OCI-LY7 (cell line): ENCODE measurements around the gene INO80D. TPM values are rescaled to one million over a fixed set of nuclear protein-coding genes. Genes with fewer than 3 reads are reported as not detected.

Experiments
- BruUV-seq: library from RNA; stranded (reverse); fragments of 400-500 nt; replicated peaks from 2 replicates; lab custom pipeline; 2021; lab: Mats Ljungman, UMichigan
- CTCF ChIA-PET: fragments of 300-600 bp; sonication (Branson Sonifier 250); formaldehyde crosslinking; loops from one replicate; lab custom pipeline; 2022; ENCODE audit warnings: antibody characterized with exemption; ENCODE audit not compliant: unreplicated experiment; lab: Charles Lee
- POLR2A ChIA-PET: fragments of 300-600 bp; sonication (Branson Sonifier 250); formaldehyde crosslinking; loops from one replicate; lab custom pipeline; 2022; ENCODE audit warnings: antibody characterized with exemption; lab: Charles Lee
- DNase-seq: peaks from one replicate; pipeline ENCODE4 v3.0.0-alpha.2; 2015; ENCODE audit warnings: low spot score
- H2AFZ ChIP-seq: fragments of 200-600 bp; sonication (generic), shearing (Covaris generic); 2 replicates; pipeline ENCODE4 v1.6.1; 2014; ENCODE audit warnings: mild to moderate bottlenecking, antibody characterized with exemption, low read length, moderate library complexity
- H3K27ac ChIP-seq: fragments of 200-600 bp; sonication (generic); 2 replicates; pipeline ENCODE4 v1.5.1; 2014; ENCODE audit warnings: mixed run types, low read depth, mild to moderate bottlenecking, moderate library complexity, low read length, inconsistent platforms; ENCODE audit not compliant: poor library complexity, severe bottlenecking
- H3K36me3 ChIP-seq: fragments of 200-600 bp; sonication (generic); 2 replicates; pipeline ENCODE4 v1.6.1; 2014; ENCODE audit warnings: mild to moderate bottlenecking, antibody characterized with exemption, low read length, moderate library complexity, mixed read lengths; ENCODE audit not compliant: insufficient read depth
- H3K4me1 ChIP-seq: fragments of 200-600 bp; sonication (generic); 2 replicates; pipeline ENCODE4 v1.5.1; 2014; ENCODE audit warnings: mild to moderate bottlenecking, low read length; ENCODE audit not compliant: insufficient read depth, poor library complexity, severe bottlenecking
- H3K4me2 ChIP-seq: fragments of 200-600 bp; sonication (generic); 2 replicates; pipeline ENCODE4 v1.6.1; 2014; ENCODE audit warnings: mild to moderate bottlenecking, low read length
- H3K4me3 ChIP-seq: fragments of 200-600 bp; sonication (generic); 2 replicates; pipeline ENCODE4 v1.5.1; 2014; ENCODE audit warnings: mild to moderate bottlenecking, low read depth, low read length; ENCODE audit not compliant: poor library complexity, severe bottlenecking
- H3K79me2 ChIP-seq: fragments of 200-600 bp; sonication (generic); 2 replicates; pipeline ENCODE4 v1.6.1; 2016; ENCODE audit warnings: low read depth, mild to moderate bottlenecking, low read length, moderate library complexity, mixed read lengths; ENCODE audit not compliant: insufficient read depth
- H3K9me2 ChIP-seq: fragments of 200-600 bp; sonication (generic); 2 replicates; pipeline ENCODE4 v1.6.1; 2016; ENCODE audit warnings: mild to moderate bottlenecking, low read length, mixed read lengths; ENCODE audit not compliant: insufficient read depth
- H3K9me3 ChIP-seq: fragments of 200-600 bp; sonication (generic); 2 replicates; pipeline ENCODE4 v1.6.1; 2014; ENCODE audit warnings: mild to moderate bottlenecking, mixed run types, low read length, mixed read lengths
- H4K20me1 ChIP-seq: fragments of 200-600 bp; sonication (generic); 2 replicates; pipeline ENCODE4 v1.6.1; 2014; ENCODE audit warnings: mild to moderate bottlenecking, antibody characterized with exemption, low read length, moderate library complexity, mixed read lengths; ENCODE audit not compliant: insufficient read depth
- EZH2phosphoT487 ChIP-seq: fragments of 200-600 bp; sonication (generic); IDR thresholded peaks from 2 replicates; pipeline ENCODE4 v1.6.1; 2018; ENCODE audit warnings: low read depth, borderline replicate concordance, mild to moderate bottlenecking, mixed run types, antibody characterized with exemption, low read length, moderate library complexity, mixed read lengths
- intact Hi-C: fragments of 100-400 bp; cut with micrococcal nuclease; formaldehyde crosslinking; loops from one replicate; pipeline ENCODE4 v1.10.0; 2022; ENCODE audit not compliant: unreplicated experiment
- total RNA-seq, 2 experiments: library from RNA; depleted of rRNA in 1 of 2; stranded (reverse); fragments of >200 nt in 1 of 2; shearing (Covaris generic) in 1 of 2; gene quantifications; 2 replicates each; pipeline ENCODE4 v1.2.3, GENCODE V29; 2014 to 2022
- TF ChIP-seq, protein P1 (sequence below): fragments of 200-600 bp; sonication (generic); conservative IDR thresholded peaks from 2 replicates; pipeline ENCODE4 v1.5.1; 2014; ENCODE audit warnings: mild to moderate bottlenecking, antibody characterized with exemption, low read length, moderate library complexity, mixed read lengths

Gene INO80D
- total RNA-seq, 2 experiments from 2014 or later = 14.2 to 21.6 TPM

DNA sequence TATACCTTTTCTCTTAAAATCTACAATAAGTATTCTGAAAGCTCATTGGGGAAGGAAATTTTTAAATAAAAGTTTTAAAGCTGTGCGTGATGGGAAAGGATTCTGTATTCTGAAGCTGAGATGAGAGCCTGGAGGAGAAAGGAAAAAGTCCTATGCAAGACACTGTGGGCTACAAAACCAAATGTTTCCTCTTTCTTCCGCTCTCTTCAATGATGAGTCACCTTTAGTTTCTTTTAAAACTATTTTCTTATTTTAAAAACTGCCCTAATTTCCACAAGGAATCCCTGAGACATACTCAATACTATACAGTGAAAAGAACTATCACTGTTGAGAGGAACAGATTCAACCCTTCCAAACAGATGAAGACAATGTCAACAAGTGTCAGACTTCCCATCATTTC lies 87.4 kb downstream of the INO80D start:
- H2AFZ ChIP-seq = no peak overlapping the region
- no peaks in the 10 kb centered on the region for H4K20me1 ChIP-seq
- TF ChIP-seq, protein P1, sequence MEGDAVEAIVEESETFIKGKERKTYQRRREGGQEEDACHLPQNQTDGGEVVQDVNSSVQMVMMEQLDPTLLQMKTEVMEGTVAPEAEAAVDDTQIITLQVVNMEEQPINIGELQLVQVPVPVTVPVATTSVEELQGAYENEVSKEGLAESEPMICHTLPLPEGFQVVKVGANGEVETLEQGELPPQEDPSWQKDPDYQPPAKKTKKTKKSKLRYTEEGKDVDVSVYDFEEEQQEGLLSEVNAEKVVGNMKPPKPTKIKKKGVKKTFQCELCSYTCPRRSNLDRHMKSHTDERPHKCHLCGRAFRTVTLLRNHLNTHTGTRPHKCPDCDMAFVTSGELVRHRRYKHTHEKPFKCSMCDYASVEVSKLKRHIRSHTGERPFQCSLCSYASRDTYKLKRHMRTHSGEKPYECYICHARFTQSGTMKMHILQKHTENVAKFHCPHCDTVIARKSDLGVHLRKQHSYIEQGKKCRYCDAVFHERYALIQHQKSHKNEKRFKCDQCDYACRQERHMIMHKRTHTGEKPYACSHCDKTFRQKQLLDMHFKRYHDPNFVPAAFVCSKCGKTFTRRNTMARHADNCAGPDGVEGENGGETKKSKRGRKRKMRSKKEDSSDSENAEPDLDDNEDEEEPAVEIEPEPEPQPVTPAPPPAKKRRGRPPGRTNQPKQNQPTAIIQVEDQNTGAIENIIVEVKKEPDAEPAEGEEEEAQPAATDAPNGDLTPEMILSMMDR = no peak
- no peak for TF ChIP-seq EZH2phosphoT487
- no peak overlapping the region for H3K27ac ChIP-seq
- DNase-seq = no peak
- H3K79me2 ChIP-seq = no peaks in the 10 kb centered on the region
- CTCF ChIA-PET = no interaction called here
- intact Hi-C loops = no loop called here
- POLR2A ChIA-PET = interaction anchor here (0.6 to 1.7 kb wide), 6 partner anchors 9 to 927 kb away, joined by 3 to 4 read pairs (median 4); no protein-coding TSS in a partner anchor
- H3K4me2 ChIP-seq = no peak overlapping the region
- H3K4me3 ChIP-seq = no peak overlapping the region
- H3K4me1 ChIP-seq = no peaks in the 10 kb centered on the region
- H3K9me2 ChIP-seq = no peaks in the 10 kb centered on the region
- no TSS peak for BruUV-seq
- H3K9me3 ChIP-seq = no peaks in the 10 kb centered on the region
- H3K36me3 ChIP-seq = peaks cover 35% of the 10 kb centered on the region; the same call in 1 of the 2 replicates

DNA sequence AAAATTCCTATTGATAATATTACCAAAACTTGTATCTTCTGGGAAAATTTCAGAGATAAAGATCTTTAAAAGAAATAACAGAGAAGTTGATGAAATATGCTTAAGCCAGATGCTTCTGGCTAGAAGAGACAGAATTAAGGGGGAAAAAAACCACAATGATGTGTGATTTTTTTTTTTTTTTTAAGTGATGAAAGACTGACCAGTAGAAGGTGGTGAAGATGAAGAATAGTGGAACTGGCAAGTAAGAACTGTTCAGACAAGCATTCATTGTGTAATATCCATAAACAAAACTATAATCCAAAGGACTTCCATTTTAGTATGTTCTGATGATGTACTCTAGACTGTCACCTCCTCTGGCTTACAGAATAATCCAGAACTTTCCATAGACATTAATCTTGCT lies 89.8 kb downstream of the INO80D start:
- Histone ChIP-seq H3K4me2 (no peak overlapping the region), H3K27ac (no peak overlapping the region), H3K4me3 (no peak overlapping the region), H3K36me3 (0 out of 2 replicates have a peak, but pooled peaks cover 24% of the 10 kb centered on the region), H3K4me1 (no peaks in the 10 kb centered on the region), H2AFZ (no peak overlapping the region), H4K20me1 (no peaks in the 10 kb centered on the region), H3K9me2 (no peaks in the 10 kb centered on the region), H3K9me3 (no peaks in the 10 kb centered on the region), H3K79me2 (no peaks in the 10 kb centered on the region)
- TF ChIP-seq EZH2phosphoT487 = no peak
- TF ChIP-seq, protein P1 = no peak
- no peak for DNase-seq
- CTCF ChIA-PET = no interaction called here
- no TSS peak for BruUV-seq
- POLR2A ChIA-PET = interaction anchor here (0.7 kb wide), 3 partner anchors 29 to 229 kb away, joined by 3 to 6 read pairs (median 3); no protein-coding TSS in a partner anchor
- intact Hi-C loops = no loop called here

DNA sequence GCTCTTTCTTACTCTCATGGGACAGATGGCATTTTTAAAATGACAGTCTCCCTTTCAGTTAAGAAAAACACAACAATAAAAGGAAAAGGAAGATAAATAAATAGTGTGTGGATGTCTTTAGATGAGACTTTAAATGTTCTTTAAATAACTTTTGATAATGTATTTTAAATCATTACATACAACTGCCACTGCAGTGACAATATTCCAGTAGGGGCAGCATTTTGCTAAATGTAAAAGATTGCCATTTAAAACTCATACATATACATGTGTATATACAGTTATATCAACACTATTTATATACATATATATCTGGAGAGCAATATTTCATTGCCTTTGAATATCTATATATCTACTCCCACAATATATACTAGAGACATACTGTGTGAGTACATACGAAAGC lies 90.7 kb downstream of the INO80D start:
- no peak for DNase-seq
- H3K79me2 ChIP-seq = no peaks in the 10 kb centered on the region
- intact Hi-C loops = no loop called here
- ChIA-PET CTCF (no interaction called here), POLR2A (no interaction called here)
- no peaks in the 10 kb centered on the region for H3K9me3 ChIP-seq
- no peaks in the 10 kb centered on the region for H3K9me2 ChIP-seq
- no peak overlapping the region for H2AFZ ChIP-seq
- no peak overlapping the region for H3K4me2 ChIP-seq
- no peaks in the 10 kb centered on the region for H3K4me1 ChIP-seq
- no TSS peak for BruUV-seq
- H3K36me3 ChIP-seq = 0 out of 2 replicates have a peak, but pooled peaks cover 21% of the 10 kb centered on the region
- TF ChIP-seq, protein P1 = peak; percentile 62
- no peak for TF ChIP-seq EZH2phosphoT487
- no peak overlapping the region for H3K27ac ChIP-seq
- H3K4me3 ChIP-seq = no peak overlapping the region
- H4K20me1 ChIP-seq = no peaks in the 10 kb centered on the region
